ENCODE results near the gene C19orf38. TPM values are rescaled to one million over a fixed set of nuclear protein-coding genes. Genes with fewer than 3 reads are reported as not detected.

C19orf38 gene
- total RNA-seq, 2 experiments from 2014 or later, result 5.2 to 7.5 TPM

DNA sequence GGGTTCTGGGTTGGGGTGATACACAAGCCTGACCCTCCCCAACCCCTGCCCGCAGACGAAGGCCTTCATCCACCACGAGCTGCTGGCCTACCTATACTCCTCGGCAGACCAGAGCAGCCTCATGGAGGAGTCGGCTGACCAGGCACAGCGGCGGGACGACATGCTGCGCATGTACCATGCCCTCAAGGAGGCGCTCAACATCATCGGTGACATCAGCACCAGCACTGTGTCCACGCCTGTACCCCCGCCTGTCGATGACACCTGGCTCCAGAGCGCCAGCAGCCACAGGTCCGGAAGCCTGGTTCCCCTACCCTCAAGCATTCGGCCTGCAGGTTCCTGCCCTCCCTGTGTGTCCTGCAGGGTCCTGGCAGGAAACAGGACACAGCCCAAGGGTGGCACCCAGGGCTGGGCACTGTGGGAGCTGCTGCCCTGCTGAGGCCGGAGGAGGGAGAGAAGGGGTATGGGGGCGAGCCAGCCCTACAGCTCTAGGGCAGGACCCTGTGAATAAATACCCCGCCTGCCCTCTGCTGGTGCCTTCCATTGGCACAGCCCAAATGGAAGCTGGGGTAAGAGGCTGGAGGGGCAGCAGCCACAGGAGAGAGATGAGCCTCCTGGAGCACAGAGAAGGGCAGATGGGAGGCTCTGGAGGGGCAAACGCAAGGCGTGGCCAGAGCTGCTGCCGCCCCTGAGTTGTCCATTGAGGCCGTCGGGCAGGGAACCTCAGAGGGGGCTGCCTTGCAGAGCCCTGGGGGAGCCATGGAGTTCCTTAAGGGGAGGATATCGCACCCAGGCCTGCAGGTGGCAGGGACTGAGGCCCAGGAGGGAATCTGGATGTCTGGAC, 19.0 kb upstream of the C19orf38 start:
- no TSS peak for BruUV-seq (replicated peaks)
- DNase-seq (ENCODE audit: low spot score), result peak; percentile 43
- peaks cover 62% of the 10 kb centered on the region for H3K36me3 ChIP-seq (ENCODE audit: insufficient read depth, low read length)
- H3K27ac ChIP-seq (ENCODE audit: low read depth, low read length, poor library complexity, severe bottlenecking), result no peak overlapping the region
- no peak overlapping the region for H3K4me3 ChIP-seq (ENCODE audit: low read depth, low read length, poor library complexity, severe bottlenecking)
- H2AFZ ChIP-seq (ENCODE audit: low read length), result no peak overlapping the region
- H3K9me2 ChIP-seq (ENCODE audit: insufficient read depth, low read length), result no peaks in the 10 kb centered on the region
- no peaks in the 10 kb centered on the region for H3K9me3 ChIP-seq (ENCODE audit: low read length)
- no peaks in the 10 kb centered on the region for H3K79me2 ChIP-seq (ENCODE audit: insufficient read depth, low read depth, low read length)
- intact Hi-C loops (cut with micrococcal nuclease; ENCODE audit: unreplicated experiment), result loop anchor here (1.0 kb wide), 1 partner anchor 112 kb away; no protein-coding TSS in a partner anchor
- no peaks in the 10 kb centered on the region for H3K4me1 ChIP-seq (ENCODE audit: insufficient read depth, low read length, poor library complexity, severe bottlenecking)
- ChIA-PET POLR2A (interaction anchor here (0.6 kb wide), 1 partner anchor 26 kb away, joined by 3 read pairs; no protein-coding TSS in a partner anchor), CTCF (ENCODE audit: unreplicated experiment) (interaction anchor here (1.1 kb wide), 1 partner anchor 127 kb away, joined by 3 read pairs; no protein-coding TSS in a partner anchor)
- H3K4me2 ChIP-seq (ENCODE audit: low read length), result no peak overlapping the region
- no peaks in the 10 kb centered on the region for H4K20me1 ChIP-seq (ENCODE audit: insufficient read depth, low read length)
- no peak for TF ChIP-seq EZH2phosphoT487 (IDR thresholded peaks at IDR 0.05; ENCODE audit: borderline replicate concordance, low read depth, low read length)
- TF ChIP-seq CTCF (conservative IDR thresholded peaks at IDR 0.05; ENCODE audit: low read length), result peak; percentile 63

- no peaks in the 10 kb centered on the region for H3K9me3 ChIP-seq (ENCODE audit: low read length)
- peaks cover under 1% of the 10 kb centered on the region for H3K4me1 ChIP-seq (ENCODE audit: insufficient read depth, low read length, poor library complexity, severe bottlenecking)
- no peak overlapping the region for H3K4me3 ChIP-seq (ENCODE audit: low read depth, low read length, poor library complexity, severe bottlenecking)
- no peak overlapping the region for H2AFZ ChIP-seq (ENCODE audit: low read length)
- H3K9me2 ChIP-seq (ENCODE audit: insufficient read depth, low read length), result no peaks in the 10 kb centered on the region
- no peaks in the 10 kb centered on the region for H4K20me1 ChIP-seq (ENCODE audit: insufficient read depth, low read length)
- H3K4me2 ChIP-seq (ENCODE audit: low read length), result no peak overlapping the region
- DNase-seq (ENCODE audit: low spot score), result no peak
- intact Hi-C loops (cut with micrococcal nuclease; ENCODE audit: unreplicated experiment), result loop anchor here (1.0 kb wide), 1 partner anchor 113 kb away; no protein-coding TSS in a partner anchor
- peaks cover 57% of the 10 kb centered on the region for H3K36me3 ChIP-seq (ENCODE audit: insufficient read depth, low read length)
- TF ChIP-seq EZH2phosphoT487 (IDR thresholded peaks at IDR 0.05; ENCODE audit: borderline replicate concordance, low read depth, low read length), result no peak
- no peak for TF ChIP-seq CTCF (conservative IDR thresholded peaks at IDR 0.05; ENCODE audit: low read length)
- H3K79me2 ChIP-seq (ENCODE audit: insufficient read depth, low read depth, low read length), result no peaks in the 10 kb centered on the region; the same call in 1 of the 2 replicates
- CTCF ChIA-PET (ENCODE audit: unreplicated experiment), result interaction anchor here (1.1 kb wide), 1 partner anchor 128 kb away, joined by 3 read pairs; no protein-coding TSS in a partner anchor
- BruUV-seq (replicated peaks), result no TSS peak
- POLR2A ChIA-PET, result interaction anchor here (0.6 kb wide), 1 partner anchor 25 kb away, joined by 3 read pairs; no protein-coding TSS in a partner anchor
- H3K27ac ChIP-seq (ENCODE audit: low read depth, low read length, poor library complexity, severe bottlenecking), result no peak overlapping the region
Observed at GRCh38 chr19:10829967-10830366, 18.2 kb upstream of the C19orf38 start.

GRCh38 chr19:10830370-10830769, 17.8 kb upstream of the C19orf38 start:
- ChIA-PET CTCF (ENCODE audit: unreplicated experiment) (no interaction called here), POLR2A (no interaction called here)
- no peaks in the 10 kb centered on the region; the same call in 1 of the 2 replicates for H3K79me2 ChIP-seq (ENCODE audit: insufficient read depth, low read depth, low read length)
- no peak overlapping the region for H2AFZ ChIP-seq (ENCODE audit: low read length)
- no peaks in the 10 kb centered on the region for H3K9me3 ChIP-seq (ENCODE audit: low read length)
- no peaks in the 10 kb centered on the region for H4K20me1 ChIP-seq (ENCODE audit: insufficient read depth, low read length)
- BruUV-seq (replicated peaks), result no TSS peak
- peaks cover 4% of the 10 kb centered on the region for H3K4me1 ChIP-seq (ENCODE audit: insufficient read depth, low read length, poor library complexity, severe bottlenecking)
- intact Hi-C loops (cut with micrococcal nuclease; ENCODE audit: unreplicated experiment), result no loop called here
- H3K27ac ChIP-seq (ENCODE audit: low read depth, low read length, poor library complexity, severe bottlenecking), result no peak overlapping the region
- no peak for TF ChIP-seq EZH2phosphoT487 (IDR thresholded peaks at IDR 0.05; ENCODE audit: borderline replicate concordance, low read depth, low read length)
- TF ChIP-seq CTCF (conservative IDR thresholded peaks at IDR 0.05; ENCODE audit: low read length), result no peak
- H3K36me3 ChIP-seq (ENCODE audit: insufficient read depth, low read length), result peaks cover 56% of the 10 kb centered on the region
- H3K4me2 ChIP-seq (ENCODE audit: low read length), result no peak overlapping the region
- no peak overlapping the region for H3K4me3 ChIP-seq (ENCODE audit: low read depth, low read length, poor library complexity, severe bottlenecking)
- no peak for DNase-seq (ENCODE audit: low spot score)
- H3K9me2 ChIP-seq (ENCODE audit: insufficient read depth, low read length), result no peaks in the 10 kb centered on the region

All from OCI-LY7 (cell line).